GM18519 (cell line): ENCODE data around the gene ANKRD34B.

Experiments used
- ATAC-seq: cut with Tn5 transposase; IDR thresholded peaks from one replicate; pipeline ENCODE4 v1.9.1; 2021; ENCODE audit warnings: mild to moderate bottlenecking, moderate library complexity; ENCODE audit not compliant: unreplicated experiment, low FRiP score

The ANKRD34B gene

GRCh38 chr5:80573062-80573461, 3.0 kb upstream of the ANKRD34B start:
- no peak for ATAC-seq

GRCh38 chr5:80569086-80569960, 757 bp downstream of the ANKRD34B start:
- ATAC-seq = no peak

GRCh38 chr5:80568251-80568650, 1.8 kb downstream of the ANKRD34B start:
- ATAC-seq = no peak

GRCh38 chr5:80566711-80567259, 3.3 kb downstream of the ANKRD34B start:
- ATAC-seq = no peak

GRCh38 chr5:80565330-80565729, 4.8 kb downstream of the ANKRD34B start:
- no peak for ATAC-seq

GRCh38 chr5:80559244-80559643, 10.8 kb downstream of the ANKRD34B start:
- no peak for ATAC-seq

- ATAC-seq = no peak
Measured at GRCh38 chr5:80555099-80555498, 15.0 kb downstream of the ANKRD34B start.

- ATAC-seq = no peak
Measured at GRCh38 chr5:80554646-80555045, 15.4 kb downstream of the ANKRD34B start.

- no peak for ATAC-seq
Measured at GRCh38 chr5:80541392-80541791, 28.7 kb downstream of the ANKRD34B start.

- no peak for ATAC-seq
Measured at GRCh38 chr5:80540691-80541090, 29.4 kb downstream of the ANKRD34B start.

GRCh38 chr5:80516826-80517225, 53.3 kb downstream of the ANKRD34B start:
- ATAC-seq = no peak

- ATAC-seq = no peak
Measured at GRCh38 chr5:80509362-80509761, 60.7 kb downstream of the ANKRD34B start.

- no peak for ATAC-seq
Measured at GRCh38 chr5:80508844-80509243, 61.2 kb downstream of the ANKRD34B start.

- ATAC-seq = no peak
Measured at GRCh38 chr5:80507663-80508062, 62.4 kb downstream of the ANKRD34B start.
